ENCODE data around the gene LDLRAD1. TPM values are rescaled to one million over a fixed set of nuclear protein-coding genes. Genes with fewer than 3 reads are reported as not detected.

LDLRAD1 gene
- total RNA-seq, 1 experiment from 2014 or later = not detected

- Mint-ChIP-seq H3K36me3 (ENCODE audit: insufficient read depth in 1 of 3, low read depth in 3 of 3) (no peaks in the 10 kb centered on the region), H3K4me1 (peaks cover 8 to 10% of the 10 kb centered on the region in 2 experiments), H3K27ac (peak overlapping the region in 2 of 3 experiments; percentile 44 to 91; a peak in 2 of 7 replicates), H3K4me3 (no peak overlapping the region), H3K27me3 (ENCODE audit: low read depth) (peaks cover 1% of the 10 kb centered on the region), H3K9me3 (no peaks in the 10 kb centered on the region)
- Histone ChIP-seq H2BK5ac (ENCODE audit: insufficient read length, low read length) (no peak overlapping the region), H3K27ac (ENCODE audit: insufficient read length, low read depth, low read length) (no peak overlapping the region), H3K56ac (ENCODE audit: insufficient read length, low read depth, low read length) (no peak overlapping the region), H3T11ph (ENCODE audit: low read length) (no peak overlapping the region), H3K79me1 (ENCODE audit: insufficient read depth, low read depth, low read length, poor library complexity, severe bottlenecking) (no peaks in the 10 kb centered on the region), H4K5ac (ENCODE audit: insufficient read length, low read depth, low read length) (no peak overlapping the region), H3K23me2 (ENCODE audit: insufficient read length, low read depth, low read length, poor library complexity, severe bottlenecking) (no peaks in the 10 kb centered on the region), H2BK20ac (ENCODE audit: low read depth, low read length, poor library complexity, severe bottlenecking) (no peak overlapping the region), H2BK120ac (ENCODE audit: low read depth, low read length, poor library complexity, severe bottlenecking) (no peak overlapping the region), H3K9me3 (ENCODE audit: control insufficient read depth, low read depth, low read length) (no peaks in the 10 kb centered on the region), H2AFZ (ENCODE audit: low read length) (no peak overlapping the region), H3K23ac (ENCODE audit: insufficient read length, low read depth, low read length) (no peak overlapping the region), H2AK5ac (ENCODE audit: insufficient read length, low read length) (no peak overlapping the region), H3K14ac (ENCODE audit: insufficient read depth, low read length) (no peak overlapping the region), H4K91ac (ENCODE audit: insufficient read length, low read depth, low read length) (no peak overlapping the region), H3K18ac (ENCODE audit: insufficient read length, low read depth, low read length) (no peak overlapping the region), H2BK12ac (ENCODE audit: insufficient read length, low read depth, low read length) (no peak overlapping the region), H3K27me3 (ENCODE audit: insufficient read depth, low read length) (no peaks in the 10 kb centered on the region), H4K8ac (replicated peaks; ENCODE audit: insufficient read length, low read depth, low read length) (no peak overlapping the region), H3K4ac (ENCODE audit: low read depth, low read length) (no peak overlapping the region), H3K79me2 (ENCODE audit: insufficient read depth, low read length) (no peaks in the 10 kb centered on the region), H2BK15ac (ENCODE audit: low read depth, low read length) (no peak overlapping the region), H3K4me2 (ENCODE audit: insufficient read depth, insufficient read length, low read length) (no peak overlapping the region), H4K20me1 (ENCODE audit: control insufficient read depth, insufficient read depth, insufficient read length) (no peaks in the 10 kb centered on the region), H3K9ac (ENCODE audit: extremely low read depth, insufficient read length, low read length) (no peak overlapping the region), H3K4me1 (ENCODE audit: insufficient read depth, low read length) (no peaks in the 10 kb centered on the region)
- no peak for TF ChIP-seq CTCF (conservative IDR thresholded peaks at IDR 0.05)
- no peak for DNase-seq
- no CpG with 5 or more reads among the region's 8 CpGs for WGBS (ENCODE audit: extremely low coverage, insufficient read length, low lambda C conversion rate)
These were observed 4.5 kb downstream of the LDLRAD1 start for GRCh38 chr1:54013393-54014008.

Measured in H9 (cell line).